Ramos (cell line): ENCODE measurements around the gene WWC2.
"Not testable (repeated sequence)": the region's sequence is repeated elsewhere in the genome, so short reads cannot be mapped to it uniquely, and the experiment has no call there.

Experiments
- in situ Hi-C: fragments of 300-500 bp; cut with MboI; formaldehyde crosslinking; loops from one replicate; pipeline ENCODE4 v1.14.3; 2022; ENCODE audit warnings: low sequenced_read_pairs; ENCODE audit not compliant: unreplicated experiment

The WWC2 gene

DNA sequence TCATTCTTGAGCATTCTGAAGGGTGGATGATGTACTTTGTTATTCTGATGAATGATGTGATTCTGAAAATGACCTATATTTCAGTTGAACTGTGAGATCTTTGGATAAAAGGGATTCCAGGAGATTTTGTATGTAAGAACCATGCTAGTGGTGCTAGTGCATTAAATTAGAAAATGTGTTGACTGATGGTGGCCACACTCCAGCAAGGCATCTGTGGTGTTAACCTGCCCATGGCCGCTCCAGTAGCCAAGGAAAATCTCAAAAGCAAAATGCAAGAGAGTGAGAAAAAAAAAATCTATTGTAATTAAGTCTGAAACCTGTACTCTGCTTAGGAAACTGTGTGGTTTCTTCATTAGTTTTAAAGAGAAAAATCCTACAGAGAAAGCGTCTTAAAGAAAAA is 93.5 kb downstream of the WWC2 start:
- in situ Hi-C loops = no loop called here

GRCh38 chr4:183193730-183194338 is 94.8 kb downstream of the WWC2 start:
- in situ Hi-C loops = not testable (repeated sequence)

DNA sequence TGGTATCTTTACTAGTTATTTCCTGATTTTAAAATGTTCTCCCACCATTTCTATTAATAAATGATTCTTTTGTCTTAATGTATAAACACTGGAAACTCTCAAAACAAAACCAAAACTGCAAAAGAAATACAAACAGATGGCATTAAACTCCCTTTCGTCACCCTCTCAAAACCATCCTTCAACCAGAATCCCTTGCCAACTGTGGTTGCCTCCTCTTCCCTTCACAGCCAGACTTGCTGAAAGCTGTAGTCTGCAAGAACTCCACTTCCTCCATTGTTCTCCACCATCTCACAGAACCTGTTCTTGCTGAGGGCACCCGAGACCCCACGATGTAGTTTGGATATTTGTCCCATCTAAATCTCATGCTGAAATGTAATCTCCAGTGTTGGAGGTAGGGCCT is 96.5 kb downstream of the WWC2 start:
- in situ Hi-C loops = no loop called here

DNA sequence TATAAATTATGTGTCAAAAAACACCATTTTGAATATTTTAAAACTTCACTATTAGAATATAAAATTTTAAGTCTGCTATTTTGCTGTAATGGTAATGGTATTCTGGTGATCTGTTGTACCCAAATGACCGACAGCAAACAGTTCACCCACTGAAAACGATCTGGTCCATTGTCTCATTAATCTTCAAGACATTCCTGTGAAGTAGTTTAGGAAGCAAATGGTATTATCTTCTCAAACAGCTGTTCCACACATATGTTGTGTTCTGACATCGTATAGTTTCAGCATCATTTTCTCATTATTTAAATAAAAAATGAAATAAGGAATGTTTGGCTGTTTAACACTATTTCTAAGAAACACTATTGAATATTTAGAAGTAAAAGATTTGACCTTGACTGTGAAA is 98.1 kb downstream of the WWC2 start:
- in situ Hi-C loops = no loop called here

- in situ Hi-C loops = no loop called here
Observed at GRCh38 chr4:183200453-183200852, 101.4 kb downstream of the WWC2 start.

- in situ Hi-C loops = no loop called here
Observed at GRCh38 chr4:183201331-183201730, 102.3 kb downstream of the WWC2 start.

- in situ Hi-C loops = no loop called here
Observed at GRCh38 chr4:183202523-183202922, 103.5 kb downstream of the WWC2 start.

- in situ Hi-C loops = no loop called here
Observed at GRCh38 chr4:183204793-183205192, 105.7 kb downstream of the WWC2 start.

- in situ Hi-C loops = no loop called here
Observed at GRCh38 chr4:183205193-183205592, 106.1 kb downstream of the WWC2 start.

- in situ Hi-C loops = no loop called here
Observed at GRCh38 chr4:183205709-183206108, 106.7 kb downstream of the WWC2 start.

- in situ Hi-C loops = no loop called here
Observed at GRCh38 chr4:183211533-183211932, 112.5 kb downstream of the WWC2 start.

- in situ Hi-C loops = no loop called here
Observed at GRCh38 chr4:183213996-183214395, 114.9 kb downstream of the WWC2 start.

DNA sequence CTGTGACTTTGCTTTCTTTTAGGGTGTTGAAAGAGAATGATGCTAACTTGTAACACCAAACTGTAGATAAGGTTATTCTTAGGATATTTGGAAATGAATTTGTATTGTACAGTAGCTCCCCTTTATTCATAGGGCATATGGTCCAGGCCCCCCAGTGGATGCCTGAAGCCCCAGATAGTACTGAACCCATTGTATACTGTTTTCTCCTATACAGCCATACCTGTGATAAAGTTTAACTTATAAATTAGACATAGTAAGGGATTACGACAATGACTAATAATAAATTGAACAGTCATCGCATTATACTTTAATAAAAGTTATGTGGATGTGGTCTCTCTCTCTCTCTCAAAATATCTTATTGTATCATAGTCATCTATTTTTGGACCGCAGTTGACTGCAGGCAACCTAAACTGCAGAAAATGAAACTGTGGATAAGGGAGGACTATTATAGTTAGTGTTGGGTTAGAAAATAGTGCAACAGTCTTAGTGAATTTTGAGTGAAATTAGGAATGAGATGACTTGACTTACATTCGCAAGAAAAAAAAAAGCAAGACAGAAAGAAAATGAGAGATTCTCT is 115.9 kb downstream of the WWC2 start:
- in situ Hi-C loops = no loop called here

DNA sequence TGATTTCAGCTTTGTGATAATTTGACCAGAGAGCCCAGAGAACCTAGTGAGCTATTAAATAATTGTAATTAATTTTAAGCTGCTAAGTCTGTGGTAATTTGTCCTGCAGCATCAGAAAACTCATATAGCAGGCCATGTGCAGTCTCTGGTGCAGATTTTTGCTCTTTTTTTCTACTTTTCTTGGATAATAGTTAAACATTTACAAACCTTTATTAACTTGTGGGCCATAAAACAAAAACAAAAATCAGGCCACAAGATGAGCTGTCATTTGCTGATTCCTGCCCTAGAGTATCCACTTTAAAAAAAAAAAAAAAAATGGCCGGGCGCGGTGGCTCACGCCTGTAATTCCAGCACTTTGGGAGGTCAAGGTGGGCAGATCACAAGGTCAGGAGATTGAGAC is 121.2 kb downstream of the WWC2 start:
- in situ Hi-C loops = no loop called here

- in situ Hi-C loops = no loop called here
Observed at GRCh38 chr4:183223053-183223452, 124.0 kb downstream of the WWC2 start.

DNA sequence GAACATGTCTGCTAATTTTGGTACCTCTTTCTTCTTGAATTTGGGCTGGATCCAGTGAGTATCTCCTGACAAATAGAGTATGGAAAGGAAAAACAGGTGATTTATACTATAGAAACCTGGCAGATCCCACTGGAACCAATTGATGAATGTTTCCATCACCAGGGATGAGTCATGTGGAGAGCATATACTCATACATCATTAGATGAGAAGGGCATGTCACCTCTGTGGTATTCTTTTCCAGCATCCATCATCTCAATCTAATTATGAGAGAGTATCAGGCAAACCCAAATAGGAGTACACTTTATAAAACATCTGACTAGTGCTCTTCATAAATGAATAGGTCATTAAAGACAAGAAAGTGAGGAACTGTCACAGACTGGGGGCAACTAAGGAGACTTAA is 130.3 kb downstream of the WWC2 start:
- in situ Hi-C loops = no loop called here

- in situ Hi-C loops = no loop called here
Observed at GRCh38 chr4:183240581-183241321, 141.7 kb downstream of the WWC2 start.

DNA sequence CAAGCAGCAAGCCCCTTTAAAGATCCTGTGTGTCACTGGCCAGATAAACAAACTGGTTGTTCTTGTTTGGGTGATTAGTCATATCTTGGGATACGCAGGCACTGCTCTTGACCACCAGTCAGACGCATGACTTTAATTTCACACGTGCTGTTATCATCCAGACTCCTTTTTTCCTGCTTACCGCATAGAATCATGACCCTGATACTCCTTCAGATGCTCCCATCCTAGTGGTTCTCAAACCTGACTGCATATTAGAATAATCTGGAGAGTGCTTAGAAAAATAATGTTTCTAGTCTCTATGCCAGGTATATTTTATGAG is 142.2 kb downstream of the WWC2 start:
- in situ Hi-C loops = no loop called here

DNA sequence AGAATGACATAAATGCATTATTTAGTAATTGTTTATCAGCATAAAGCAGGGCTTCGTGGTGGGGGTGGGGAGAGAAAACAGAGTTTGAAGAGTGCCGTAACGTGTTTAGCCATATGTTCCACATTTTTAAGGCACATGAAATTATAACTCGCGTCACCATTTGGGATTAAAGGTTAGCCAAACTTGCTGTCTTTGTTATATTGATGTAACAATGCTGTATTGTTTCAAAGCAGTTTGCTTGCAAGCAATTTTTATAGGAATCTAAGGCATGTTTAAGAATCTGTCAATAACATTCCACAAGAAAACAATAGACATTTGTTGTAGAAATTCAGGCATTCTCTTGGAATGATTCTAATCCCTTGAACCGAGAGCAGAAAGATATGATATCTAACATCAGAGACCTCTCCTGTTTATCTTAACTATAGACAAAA is 142.7 kb downstream of the WWC2 start:
- in situ Hi-C loops = no loop called here

DNA sequence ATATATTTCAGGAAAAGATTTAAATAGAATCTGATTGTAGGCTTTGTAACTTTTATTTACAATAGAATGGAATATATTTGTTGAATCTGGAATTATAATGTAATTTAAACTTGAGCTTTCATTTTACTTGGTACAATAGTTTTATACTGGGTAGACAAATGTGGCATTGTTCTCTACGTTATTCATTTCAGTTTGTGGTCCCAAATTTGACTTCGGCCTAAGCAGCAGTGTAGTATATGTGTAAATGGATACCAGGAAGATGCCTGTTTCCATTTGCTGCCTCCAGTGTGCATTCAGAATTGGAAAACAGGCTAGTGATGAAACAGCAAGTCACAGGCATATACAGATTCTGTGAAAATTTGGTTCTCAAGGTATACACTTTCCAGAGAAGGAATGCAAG is 143.2 kb downstream of the WWC2 start:
- in situ Hi-C loops = no loop called here

DNA sequence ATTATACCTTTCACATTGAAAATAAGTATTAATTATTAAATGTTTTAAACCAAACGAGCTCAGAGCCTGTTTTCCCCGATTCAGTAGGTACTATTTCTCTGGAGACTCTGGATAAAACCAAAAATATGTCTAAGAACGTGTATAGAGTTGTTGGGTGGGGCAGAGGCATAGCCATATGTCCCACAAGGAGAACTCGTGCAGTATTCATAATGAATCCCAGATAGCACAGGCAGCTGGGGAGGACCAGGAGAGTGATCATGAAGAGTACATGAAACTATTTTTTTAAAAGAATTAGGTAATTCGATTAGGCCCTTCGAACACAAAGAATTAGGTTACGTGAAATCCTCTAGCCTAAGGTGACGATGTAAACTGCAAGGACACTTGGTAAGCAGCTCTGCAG is 145.0 kb downstream of the WWC2 start:
- in situ Hi-C loops = no loop called here

DNA sequence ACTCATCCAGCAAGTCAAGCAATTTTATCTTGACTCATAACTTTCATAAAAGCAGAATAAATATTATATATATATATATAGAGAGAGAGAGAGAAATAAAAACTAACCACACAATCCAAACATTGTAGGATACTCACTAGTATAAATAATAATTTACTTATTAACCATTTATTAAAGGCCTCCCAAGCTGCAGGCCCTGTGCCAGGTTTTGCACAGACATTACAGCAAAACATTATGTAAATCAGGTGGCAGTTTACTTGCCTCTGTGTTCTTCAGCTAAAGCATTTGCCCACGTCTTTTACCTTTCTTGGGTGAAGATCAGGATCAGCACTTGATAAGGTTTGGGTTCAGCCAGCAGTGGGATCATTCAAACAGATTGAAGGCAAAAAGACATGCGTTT is 145.4 kb downstream of the WWC2 start:
- in situ Hi-C loops = no loop called here
